Cardiac muscle cell (in vitro differentiated cells and primary cell): ENCODE data around the gene CD1D. TPM values are rescaled to one million over a fixed set of nuclear protein-coding genes. Genes with fewer than 3 reads are reported as not detected.

Experiments
- DNase-seq, 2 donors: peaks; one replicate each; pipeline versions ENCODE4 v3.0.0 to v3.0.0-alpha.2; 2010 to 2017; ENCODE audit warnings: low read depth in 1 of 2, low spot score in 1 of 2
- H3K27ac ChIP-seq: fragments of 200-600 bp; sonication (generic); 2 replicates; pipeline ENCODE4 v1.5.1; 2016
- H3K27me3 ChIP-seq: fragments of 200-600 bp; sonication (generic); 2 replicates; pipeline ENCODE4 v1.6.0; 2016; ENCODE audit warnings: control low read depth
- H3K36me3 ChIP-seq: fragments of 200-600 bp; sonication (generic); 2 replicates; pipeline ENCODE4 v1.5.1; 2016; ENCODE audit warnings: control low read depth
- H3K4me1 ChIP-seq: fragments of 200-600 bp; sonication (generic); 2 replicates; pipeline ENCODE4 v1.8.1; 2017; ENCODE audit warnings: low read depth, mild to moderate bottlenecking, mixed run types
- H3K4me3 ChIP-seq: fragments of 200-600 bp; sonication (generic); 2 replicates; pipeline ENCODE4 v1.5.1; 2016; ENCODE audit warnings: mild to moderate bottlenecking
- H3K9me3 ChIP-seq: fragments of 200-600 bp; sonication (generic); 2 replicates; pipeline ENCODE4 v1.5.1; 2017; ENCODE audit warnings: low read depth, mild to moderate bottlenecking, control low read depth
- polyA plus RNA-seq: library from polyadenylated mRNA; unstranded; fragments of >200 nt; fragmentation: Nextera tagmentation; extraction: Ambion mirVana; gene quantifications from 2 replicates; pipeline ENCODE4 v1.2.1, GENCODE V29; 2016
- total RNA-seq: library from RNA; depleted of rRNA; stranded (reverse); fragments of >200 nt; gene quantifications from 2 replicates; pipeline ENCODE4 v1.2.3, GENCODE V29; 2016
- TF ChIP-seq, protein P1 (sequence below): IDR thresholded peaks from 2 replicates; pipeline ENCODE4 v1.5.1; 2012; ENCODE audit warnings: low read depth, mild to moderate bottlenecking, low read length

CD1D gene
- total and polyA plus RNA-seq, 2 experiments from 2014 or later = 4.6 to 8.2 TPM

DNA sequence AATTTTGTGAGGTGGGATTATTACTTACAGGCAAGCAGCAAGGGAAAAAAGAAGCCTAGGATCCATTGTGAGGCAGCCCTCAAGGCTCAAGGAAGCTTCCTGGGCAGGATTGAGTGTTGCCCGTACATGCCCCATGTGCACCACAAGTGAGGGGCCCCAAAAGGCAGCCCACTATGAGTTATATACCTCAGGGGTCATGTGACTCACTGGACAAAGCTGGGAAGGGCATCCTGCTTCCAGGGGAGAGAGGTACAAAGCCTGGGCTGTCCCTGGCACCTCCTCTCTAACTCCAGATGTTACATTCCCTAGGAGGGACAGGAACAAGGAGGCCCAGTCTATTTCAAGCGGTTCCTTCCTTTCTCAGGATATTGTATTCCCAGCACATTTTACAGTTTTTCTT lies 34.0 kb upstream of the CD1D start:
- H3K27me3 ChIP-seq = peaks cover 3% of the 10 kb centered on the region
- H3K27ac ChIP-seq = no peak overlapping the region
- H3K9me3 ChIP-seq = no peaks in the 10 kb centered on the region
- DNase-seq = no peak
- no peaks in the 10 kb centered on the region for H3K4me1 ChIP-seq
- H3K4me3 ChIP-seq = no peak overlapping the region
- TF ChIP-seq, protein P1, sequence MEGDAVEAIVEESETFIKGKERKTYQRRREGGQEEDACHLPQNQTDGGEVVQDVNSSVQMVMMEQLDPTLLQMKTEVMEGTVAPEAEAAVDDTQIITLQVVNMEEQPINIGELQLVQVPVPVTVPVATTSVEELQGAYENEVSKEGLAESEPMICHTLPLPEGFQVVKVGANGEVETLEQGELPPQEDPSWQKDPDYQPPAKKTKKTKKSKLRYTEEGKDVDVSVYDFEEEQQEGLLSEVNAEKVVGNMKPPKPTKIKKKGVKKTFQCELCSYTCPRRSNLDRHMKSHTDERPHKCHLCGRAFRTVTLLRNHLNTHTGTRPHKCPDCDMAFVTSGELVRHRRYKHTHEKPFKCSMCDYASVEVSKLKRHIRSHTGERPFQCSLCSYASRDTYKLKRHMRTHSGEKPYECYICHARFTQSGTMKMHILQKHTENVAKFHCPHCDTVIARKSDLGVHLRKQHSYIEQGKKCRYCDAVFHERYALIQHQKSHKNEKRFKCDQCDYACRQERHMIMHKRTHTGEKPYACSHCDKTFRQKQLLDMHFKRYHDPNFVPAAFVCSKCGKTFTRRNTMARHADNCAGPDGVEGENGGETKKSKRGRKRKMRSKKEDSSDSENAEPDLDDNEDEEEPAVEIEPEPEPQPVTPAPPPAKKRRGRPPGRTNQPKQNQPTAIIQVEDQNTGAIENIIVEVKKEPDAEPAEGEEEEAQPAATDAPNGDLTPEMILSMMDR = no peak
- no peaks in the 10 kb centered on the region for H3K36me3 ChIP-seq

DNA sequence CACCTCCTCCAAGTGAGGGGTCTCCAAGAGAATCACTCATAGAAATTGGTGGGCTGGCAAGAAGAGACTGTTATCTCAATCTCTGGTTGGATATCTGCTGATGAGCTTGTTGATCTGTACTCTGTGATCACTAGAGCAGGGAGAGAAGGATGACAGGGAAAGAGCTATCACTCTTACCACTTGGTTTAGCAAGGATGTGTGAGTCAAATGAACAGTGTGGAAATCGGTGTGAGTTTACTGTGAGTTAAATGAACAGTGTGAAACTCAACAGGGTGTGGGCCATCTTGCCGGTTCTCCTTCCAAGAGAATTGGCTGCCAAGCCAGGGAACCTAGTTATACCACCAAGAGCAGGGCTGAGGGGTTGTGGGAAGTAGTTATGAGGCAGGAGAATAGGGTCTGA lies 33.3 kb upstream of the CD1D start:
- Histone ChIP-seq H3K27me3 (peaks cover 3% of the 10 kb centered on the region), H3K4me1 (no peaks in the 10 kb centered on the region), H3K27ac (no peak overlapping the region), H3K4me3 (no peak overlapping the region), H3K9me3 (no peaks in the 10 kb centered on the region), H3K36me3 (no peaks in the 10 kb centered on the region)
- TF ChIP-seq, protein P1 = no peak
- DNase-seq = no peak

DNA sequence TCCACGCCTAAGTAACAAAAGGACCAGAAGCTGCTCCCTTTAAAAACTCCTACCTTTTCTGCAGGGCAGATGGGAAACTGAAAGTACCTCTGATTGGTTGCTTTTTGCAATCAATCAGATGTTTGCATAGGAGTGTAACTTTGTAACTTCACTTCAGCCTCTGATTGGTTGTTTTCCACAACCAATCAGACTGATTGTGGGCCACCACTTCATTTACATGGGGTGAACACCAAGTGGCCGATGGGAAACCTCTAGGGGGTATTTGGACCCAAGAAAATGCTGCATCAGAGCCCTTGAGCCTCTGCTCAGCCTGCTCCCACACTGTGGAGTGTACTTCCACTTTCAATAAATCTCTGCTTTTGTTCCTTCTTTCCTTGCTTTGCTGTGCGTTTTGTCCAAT lies 32.8 kb upstream of the CD1D start:
- Histone ChIP-seq H3K9me3 (no peaks in the 10 kb centered on the region), H3K27ac (no peak overlapping the region), H3K4me1 (no peaks in the 10 kb centered on the region), H3K36me3 (no peaks in the 10 kb centered on the region), H3K4me3 (no peak overlapping the region), H3K27me3 (peaks cover 3% of the 10 kb centered on the region)
- TF ChIP-seq, protein P1 = no peak
- DNase-seq = no peak

DNA sequence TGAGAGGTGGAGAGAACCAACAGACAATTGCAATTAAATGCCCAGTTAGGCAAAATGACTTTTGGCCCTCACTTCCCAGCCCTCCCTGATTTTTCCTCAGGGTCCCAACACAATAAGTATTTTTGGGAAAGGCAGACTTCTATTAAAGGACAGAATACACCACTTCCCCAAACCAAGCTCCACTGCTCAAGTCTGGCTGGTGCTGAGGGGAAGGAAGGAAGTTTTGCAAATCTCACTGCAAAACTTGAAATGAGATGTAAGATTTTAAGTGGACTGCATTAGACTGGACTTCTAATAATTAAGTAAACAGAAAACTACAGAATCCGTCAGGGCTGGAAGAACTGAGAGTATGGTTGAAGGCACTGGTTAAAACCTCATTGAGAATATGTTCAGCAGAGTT lies 32.2 kb upstream of the CD1D start:
- TF ChIP-seq, protein P1 = no peak
- H3K27ac ChIP-seq = no peak overlapping the region

DNA sequence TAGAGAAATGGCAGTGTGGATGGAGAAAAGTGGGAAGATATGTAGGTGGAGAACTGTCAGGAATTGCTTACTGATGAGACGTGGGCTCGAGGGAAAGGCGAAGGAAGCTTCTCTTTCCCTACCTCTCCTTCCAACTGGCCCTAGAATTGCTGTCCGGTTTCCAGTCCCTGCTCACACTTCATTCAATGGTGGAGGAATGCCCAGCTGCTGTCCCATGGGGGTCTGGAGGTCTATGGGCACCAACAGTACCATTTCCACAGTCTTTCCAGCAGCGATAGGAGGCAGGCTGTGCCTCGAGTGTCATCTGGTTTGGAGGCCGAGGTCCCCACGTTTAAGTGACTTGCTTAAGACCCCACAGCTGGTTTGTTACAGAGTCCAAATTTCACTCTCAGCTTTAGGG lies 31.5 kb upstream of the CD1D start:
- Histone ChIP-seq H3K9me3 (no peaks in the 10 kb centered on the region), H3K4me1 (no peaks in the 10 kb centered on the region), H3K36me3 (no peaks in the 10 kb centered on the region), H3K4me3 (peak overlapping the region; percentile 25), H3K27me3 (peaks cover 3% of the 10 kb centered on the region), H3K27ac (no peak overlapping the region)
- no peak for DNase-seq
- TF ChIP-seq, protein P1 = no peak

More for the DNA sequence above, 32.2 kb upstream of the CD1D start:
- Histone ChIP-seq H3K9me3 (no peaks in the 10 kb centered on the region), H3K4me1 (no peaks in the 10 kb centered on the region), H3K36me3 (no peaks in the 10 kb centered on the region), H3K4me3 (no peak overlapping the region), H3K27me3 (peaks cover 3% of the 10 kb centered on the region)
- DNase-seq = no peak

DNA sequence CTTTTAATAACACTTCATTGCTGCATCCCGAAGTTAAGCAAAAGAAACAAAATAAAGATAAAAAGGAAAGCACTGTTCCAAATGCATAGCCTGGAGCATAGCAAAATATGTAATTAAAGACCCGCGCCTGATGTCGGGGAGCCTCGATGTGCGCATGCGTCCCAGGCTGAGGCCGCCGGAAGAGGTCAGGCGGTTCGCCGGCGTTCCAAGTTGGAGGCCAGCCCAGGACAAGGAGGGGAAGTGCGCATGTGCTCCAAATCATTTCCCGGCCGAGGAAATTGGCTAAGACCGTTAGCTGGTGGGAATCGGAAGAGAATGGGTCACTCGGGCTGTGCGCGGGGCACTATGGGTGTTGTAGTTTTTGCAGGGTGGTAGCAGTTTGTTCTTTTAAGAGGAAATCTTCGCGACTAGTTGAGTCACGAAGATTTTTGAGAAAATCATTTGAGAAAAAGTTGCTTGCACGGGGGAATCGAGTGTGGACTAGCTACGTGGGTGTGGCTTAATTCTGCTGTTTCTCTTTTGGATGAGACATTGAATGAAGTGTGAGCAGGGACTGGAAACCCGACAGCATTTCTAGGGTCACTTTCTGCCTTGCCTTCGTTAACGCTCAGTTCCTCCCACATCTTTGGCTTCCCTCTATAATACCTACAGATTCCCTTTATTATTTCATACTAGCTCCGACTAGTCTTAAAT lies 31.0 kb upstream of the CD1D start:
- no peak overlapping the region for H3K27ac ChIP-seq
- H3K4me1 ChIP-seq = no peaks in the 10 kb centered on the region
- TF ChIP-seq, protein P1 = no peak
- peak overlapping the region; percentile 25 for H3K4me3 ChIP-seq
- peak; percentile 85 to 98 for DNase-seq
- H3K27me3 ChIP-seq = peaks cover 3% of the 10 kb centered on the region
- no peaks in the 10 kb centered on the region for H3K9me3 ChIP-seq
- H3K36me3 ChIP-seq = no peaks in the 10 kb centered on the region
